Measurements from ENCODE around the gene CHRNA10. TPM values are rescaled to one million over a fixed set of nuclear protein-coding genes. Genes with fewer than 3 reads are reported as not detected.

CHRNA10 gene
- polyA plus RNA-seq, 3 donors, result 0.73 TPM; not detected in 2

DNA sequence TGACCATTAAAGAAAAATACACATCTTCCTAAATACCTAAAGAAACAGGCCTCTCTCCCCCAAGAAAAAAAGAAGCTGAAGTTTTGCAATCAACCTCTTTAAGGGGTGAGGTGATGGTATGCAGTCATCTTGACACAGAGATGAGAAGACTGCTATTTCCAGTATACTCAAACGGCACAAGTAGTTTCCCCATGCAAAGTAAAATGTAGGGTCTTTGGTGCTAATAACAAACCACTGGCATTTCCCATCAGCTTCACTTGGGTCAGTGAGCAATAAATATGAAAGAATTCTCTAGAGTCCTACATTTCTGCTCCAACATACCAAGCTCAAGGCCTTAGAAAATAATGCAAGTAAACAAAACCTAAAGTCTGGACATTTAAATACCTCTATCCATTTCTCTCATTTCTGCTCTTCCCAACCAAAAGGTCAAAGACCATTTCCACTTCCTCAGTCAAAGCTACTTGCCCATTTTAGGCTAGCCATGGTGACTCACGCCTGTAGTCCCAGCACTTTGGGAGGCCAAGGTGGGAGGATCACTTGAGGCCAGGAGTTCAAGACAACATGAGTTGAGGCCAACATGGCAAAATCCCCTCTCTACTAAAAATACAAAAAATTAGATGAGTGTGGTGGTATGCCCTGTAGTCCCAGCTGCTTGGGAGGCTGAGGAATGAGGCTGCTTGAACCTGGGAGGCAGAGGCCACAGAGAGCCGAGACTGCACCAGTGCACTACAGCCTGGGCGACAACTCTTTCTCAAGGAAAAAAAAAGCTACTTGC, 39.5 kb upstream of the CHRNA10 start:
- no peak overlapping the region for H3K4me2 ChIP-seq (replicated peaks; ENCODE audit: extremely low read depth, low read length, poor library complexity, severe bottlenecking)
- Mint-ChIP-seq H3K27ac (peak overlapping the region in 1 of 7 donors; percentile 78), H3K9me3 (peaks cover 0 to 1% (median 0%) of the 10 kb centered on the region in 7 donors), H3K4me1 (peaks cover 3% of the 10 kb centered on the region), H3K4me3 (no peak overlapping the region), H3K36me3 (peaks cover 69 to 79% of the 10 kb centered on the region in 2 donors), H3K27me3 (ENCODE audit: low read depth in 3 of 3) (no peaks in the 10 kb centered on the region)
- no peaks in the 10 kb centered on the region for H3K4me1 ChIP-seq (ENCODE audit: control insufficient read depth in 1 of 2, insufficient read depth in 2 of 2, low read length in 2 of 2)
- DNase-seq, result no peak
- H3K79me2 ChIP-seq (ENCODE audit: insufficient read depth, low read length), result no peaks in the 10 kb centered on the region
- H3K27ac ChIP-seq (ENCODE audit: low read depth in 1 of 2, low read length in 2 of 2), result peak overlapping the region in 1 of 2 donors; percentile 36
- no peak overlapping the region for H3K9ac ChIP-seq (ENCODE audit: insufficient read depth, low read length, poor library complexity, severe bottlenecking)
- no peak overlapping the region for H3K4me3 ChIP-seq (replicated peaks in 1 of 3; ENCODE audit: low read depth in 2 of 3, low read length in 3 of 3)
- no CpG with 5 or more reads among the region's 4 CpGs for WGBS (ENCODE audit: insufficient coverage)
- no peak for TF ChIP-seq CTCF (IDR thresholded peaks at IDR 0.05)
- no peaks in the 10 kb centered on the region for H3K27me3 ChIP-seq (ENCODE audit: control insufficient read depth in 2 of 2, insufficient read depth in 2 of 2, low read length in 2 of 2)
- intact Hi-C loops (cut with micrococcal nuclease), result no loop called here
- H3K36me3 ChIP-seq (replicated peaks in 1 of 2; ENCODE audit: control insufficient read depth in 1 of 2, insufficient read depth in 2 of 2, low read length in 2 of 2), result peaks cover 88 to 95% of the 10 kb centered on the region in 2 donors
- peaks cover 19% of the 10 kb centered on the region for H4K20me1 ChIP-seq (ENCODE audit: insufficient read depth, low read length)
- no peak overlapping the region for H2AFZ ChIP-seq (ENCODE audit: insufficient read depth, low read depth, low read length, poor library complexity, severe bottlenecking)
- no peaks in the 10 kb centered on the region for H3K9me3 ChIP-seq (replicated peaks in 1 of 2; ENCODE audit: control insufficient read depth in 1 of 2, insufficient read depth in 1 of 2, low read length in 2 of 2)

DNA sequence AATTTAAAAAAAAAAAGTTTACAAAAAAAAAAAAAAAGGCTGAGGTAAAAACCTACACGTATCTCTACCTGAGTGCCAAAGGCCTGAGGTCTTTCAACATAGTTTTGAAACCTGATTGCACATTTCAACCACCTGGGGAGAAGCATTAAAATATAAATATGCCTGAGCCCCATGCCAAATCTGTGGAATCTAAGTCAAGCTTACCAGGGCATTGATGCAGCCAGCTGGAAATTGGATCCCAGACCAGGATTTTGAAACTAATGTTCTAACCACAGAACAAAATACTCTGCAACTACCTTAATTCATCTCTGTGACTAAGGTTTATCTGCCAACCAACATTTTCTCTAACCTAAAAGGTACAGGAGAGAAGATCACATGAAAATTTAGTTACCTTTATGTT, 38.8 kb upstream of the CHRNA10 start:
- peaks cover 71 to 79% of the 10 kb centered on the region in 2 donors for H3K36me3 Mint-ChIP-seq
- H3K27me3 ChIP-seq (ENCODE audit: control insufficient read depth in 2 of 2, insufficient read depth in 2 of 2, low read length in 2 of 2), result no peaks in the 10 kb centered on the region
- H3K36me3 ChIP-seq (replicated peaks in 1 of 2; ENCODE audit: control insufficient read depth in 1 of 2, insufficient read depth in 2 of 2, low read length in 2 of 2), result peaks cover 88 to 95% of the 10 kb centered on the region in 2 donors
- no peak overlapping the region for H3K4me3 Mint-ChIP-seq
- H3K4me2 ChIP-seq (replicated peaks; ENCODE audit: extremely low read depth, low read length, poor library complexity, severe bottlenecking), result no peak overlapping the region
- DNase-seq, result no peak
- H2AFZ ChIP-seq (ENCODE audit: insufficient read depth, low read depth, low read length, poor library complexity, severe bottlenecking), result no peak overlapping the region
- no peaks in the 10 kb centered on the region for H3K27me3 Mint-ChIP-seq (ENCODE audit: low read depth in 3 of 3)
- H3K9ac ChIP-seq (ENCODE audit: insufficient read depth, low read length, poor library complexity, severe bottlenecking), result no peak overlapping the region
- no peak for TF ChIP-seq CTCF (IDR thresholded peaks at IDR 0.05)
- peaks cover 3% of the 10 kb centered on the region for H3K4me1 Mint-ChIP-seq
- H3K27ac Mint-ChIP-seq, result no peak overlapping the region
- no peaks in the 10 kb centered on the region for H3K79me2 ChIP-seq (ENCODE audit: insufficient read depth, low read length)
- H3K4me3 ChIP-seq (replicated peaks in 1 of 3; ENCODE audit: low read depth in 2 of 3, low read length in 3 of 3), result no peak overlapping the region
- H3K27ac ChIP-seq (ENCODE audit: low read depth in 1 of 2, low read length in 2 of 2), result peak overlapping the region in 1 of 2 donors; percentile 36
- intact Hi-C loops (cut with micrococcal nuclease), result no loop called here
- H3K4me1 ChIP-seq (ENCODE audit: control insufficient read depth in 1 of 2, insufficient read depth in 2 of 2, low read length in 2 of 2), result no peaks in the 10 kb centered on the region
- peaks cover 0 to 1% (median 0%) of the 10 kb centered on the region in 7 donors for H3K9me3 Mint-ChIP-seq
- H3K9me3 ChIP-seq (replicated peaks in 1 of 2; ENCODE audit: control insufficient read depth in 1 of 2, insufficient read depth in 1 of 2, low read length in 2 of 2), result no peaks in the 10 kb centered on the region
- WGBS (ENCODE audit: insufficient coverage), result no CpG with 5 or more reads among the region's 1 CpG
- H4K20me1 ChIP-seq (ENCODE audit: insufficient read depth, low read length), result peaks cover 19% of the 10 kb centered on the region
